IPS DF 19.7 (cell line): ENCODE results near the gene ZNF346.

Experiments
- DNase-seq: peaks from one replicate; pipeline ENCODE4 v3.0.0-alpha.2; 2013; ENCODE audit warnings: low read depth, low spot score

Gene ZNF346

GRCh38 chr5:177117441-177118045 lies 95.0 kb downstream of the ZNF346 start:
- DNase-seq, result no peak

GRCh38 chr5:177122566-177122965 lies 100.1 kb downstream of the ZNF346 start:
- DNase-seq, result no peak

GRCh38 chr5:177123789-177124485 lies 101.4 kb downstream of the ZNF346 start:
- no peak for DNase-seq

GRCh38 chr5:177124486-177124991 lies 102.0 kb downstream of the ZNF346 start:
- no peak for DNase-seq

GRCh38 chr5:177126771-177127170 lies 104.3 kb downstream of the ZNF346 start:
- DNase-seq, result no peak

- no peak for DNase-seq
Observed at GRCh38 chr5:177128551-177128981, 106.1 kb downstream of the ZNF346 start.

- no peak for DNase-seq
Observed at GRCh38 chr5:177130211-177131018, 107.9 kb downstream of the ZNF346 start.
